G401.6 (cell line): ENCODE measurements around the gene LSM8.
"Not testable (repeated sequence)": the region's sequence is repeated elsewhere in the genome, so short reads cannot be mapped to it uniquely, and the experiment has no call there.

Source experiments
- FAIRE-seq: peaks from 2 replicates; lab custom pipeline; 2012; peaks lifted over from hg19 to GRCh38; lab: Jason Lieb, UNC

The LSM8 gene

DNA sequence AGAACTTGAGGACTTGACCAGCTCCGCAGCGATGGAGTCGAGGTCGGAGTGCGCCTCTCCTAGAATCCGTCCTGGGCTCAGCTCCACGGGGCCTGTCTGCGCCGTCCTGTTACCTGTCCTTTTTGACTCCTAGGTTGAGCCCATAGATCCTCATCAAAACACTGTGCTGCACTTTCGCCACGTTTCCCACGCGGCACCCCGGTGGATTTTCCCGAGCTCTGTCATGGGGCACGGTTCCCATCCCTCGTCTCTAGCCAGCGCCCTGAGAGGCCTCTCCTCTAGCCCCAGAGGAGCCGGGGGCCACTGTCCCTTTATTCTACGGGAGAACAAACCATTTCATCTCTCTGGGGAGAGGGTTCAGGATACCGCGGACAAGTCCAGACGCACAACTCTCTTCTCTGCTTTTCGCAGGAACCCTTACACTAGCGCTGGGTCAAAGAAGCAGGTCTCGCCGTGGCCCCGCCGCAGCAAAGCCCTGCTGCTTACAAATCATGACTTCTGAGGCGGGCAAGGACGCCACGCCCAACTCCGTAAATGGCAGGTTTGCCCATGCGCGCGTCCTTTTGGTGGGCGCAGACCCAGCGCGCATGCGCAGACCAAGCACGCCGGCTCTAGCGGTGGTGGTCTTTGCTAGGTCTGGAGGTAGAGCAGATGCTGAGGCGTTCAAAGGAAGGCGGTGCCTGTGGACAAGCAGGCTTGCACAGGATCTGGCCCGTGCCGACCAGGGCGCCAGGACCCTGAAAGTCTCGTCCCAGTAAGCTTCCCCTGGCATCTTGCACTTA is 30.3 kb downstream of the LSM8 start:
- no peak for FAIRE-seq

DNA sequence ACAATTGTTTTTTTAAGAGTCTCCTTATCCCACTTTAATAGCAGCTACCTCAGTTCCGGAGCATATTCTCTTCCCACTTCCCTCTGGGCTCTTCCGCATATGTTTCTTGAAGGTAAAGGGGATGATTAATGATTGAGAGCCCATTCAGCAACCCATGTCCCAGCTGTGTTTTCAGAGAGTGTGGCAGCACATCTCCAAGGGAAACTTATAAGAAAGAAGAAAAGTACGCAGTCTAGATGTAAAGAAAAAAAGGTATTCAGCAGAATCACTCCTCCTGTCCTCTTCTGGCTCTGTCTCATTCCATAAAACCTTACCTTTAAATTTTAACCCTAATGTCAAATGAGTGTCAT is 30.8 kb downstream of the LSM8 start:
- FAIRE-seq, result no peak

DNA sequence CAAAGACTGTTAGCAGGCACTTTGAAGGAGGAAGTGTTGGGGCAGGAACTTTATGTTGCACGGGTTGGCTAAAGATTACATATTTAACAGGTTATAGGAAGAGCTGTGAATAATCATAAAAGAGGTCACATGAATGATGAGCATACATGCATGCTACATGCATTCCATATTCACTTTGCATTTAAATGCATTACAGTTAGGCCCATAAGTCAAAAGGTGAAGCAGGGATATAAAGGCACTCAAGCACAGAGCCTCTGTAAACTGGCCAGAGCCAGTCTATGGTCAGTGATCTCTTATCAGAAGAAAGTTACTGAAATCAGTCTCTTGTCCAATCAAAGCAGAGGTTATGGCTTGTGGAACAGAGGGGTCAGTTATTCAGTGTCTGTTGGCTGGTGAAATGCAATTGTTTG is 33.3 kb downstream of the LSM8 start:
- no peak for FAIRE-seq

DNA sequence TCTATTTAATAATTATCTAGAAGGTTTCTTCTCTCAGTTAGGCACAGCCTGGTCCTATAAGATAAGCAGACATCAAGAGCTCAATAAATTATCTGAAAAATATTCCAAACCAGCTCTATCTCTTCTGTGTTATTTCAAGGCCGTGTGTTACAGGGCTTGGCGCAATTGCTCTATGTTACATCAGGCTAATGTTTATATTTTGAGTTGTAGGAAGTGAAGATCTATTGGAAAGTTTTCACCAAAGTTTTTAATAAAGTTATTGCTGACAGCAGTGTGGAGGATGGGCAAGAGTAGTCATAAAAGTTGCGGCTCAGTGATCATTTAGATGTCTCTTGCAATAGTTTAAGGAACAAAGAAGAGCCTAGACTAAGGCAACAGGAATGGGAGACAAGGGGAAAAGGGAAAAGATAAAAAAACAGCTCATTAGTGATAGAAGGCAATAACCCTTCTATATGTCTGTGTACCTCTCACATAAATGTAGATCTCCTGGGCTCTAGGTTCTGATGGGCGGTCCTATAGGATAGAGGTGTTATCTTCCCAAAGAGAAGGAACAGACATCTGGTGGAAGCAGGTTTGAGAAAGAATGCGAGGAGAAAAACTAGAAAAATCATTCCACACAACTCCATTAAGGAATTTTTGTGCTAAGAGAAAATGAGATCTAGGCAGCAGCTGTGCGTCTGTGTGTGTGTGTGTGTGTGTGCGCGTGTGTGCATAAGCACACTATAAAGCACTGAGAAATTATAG is 34.6 kb downstream of the LSM8 start:
- no peak for FAIRE-seq

DNA sequence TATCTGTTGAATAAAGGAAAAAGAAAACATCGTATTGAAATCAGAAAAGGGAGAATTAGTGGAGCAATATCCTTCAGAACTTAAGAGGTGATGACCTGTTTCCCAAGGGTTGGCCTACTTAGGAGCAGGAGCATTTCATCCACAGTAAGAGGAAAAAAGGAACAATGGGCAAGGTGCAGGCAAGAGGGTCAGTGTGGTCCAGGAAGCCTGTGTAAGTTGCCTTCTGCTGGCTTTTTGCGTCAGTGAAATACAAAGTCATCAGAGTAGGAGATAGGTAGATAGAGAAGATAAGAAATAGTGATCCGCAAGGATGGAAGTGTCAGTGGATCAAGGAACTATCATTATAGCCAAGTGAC is 35.2 kb downstream of the LSM8 start:
- no peak for FAIRE-seq

DNA sequence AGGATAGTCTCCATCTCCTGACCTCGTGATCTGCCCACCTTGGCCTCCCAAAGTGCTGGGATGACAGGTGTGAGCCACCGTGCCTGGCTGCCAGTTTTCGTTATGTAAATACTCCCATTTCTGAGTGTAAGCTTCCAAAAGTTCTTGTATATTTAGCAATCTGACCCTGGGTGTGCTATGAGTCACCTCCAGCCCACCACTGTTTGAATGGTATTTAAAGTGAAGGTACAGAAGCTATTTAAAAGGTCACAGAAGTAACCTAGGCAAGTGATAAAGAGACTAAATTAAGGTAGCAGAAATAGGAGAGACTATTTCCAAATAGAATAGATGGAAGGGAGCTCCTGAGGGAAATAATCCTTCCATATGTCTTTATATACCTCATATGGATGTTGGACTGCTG is 36.6 kb downstream of the LSM8 start:
- no peak for FAIRE-seq

DNA sequence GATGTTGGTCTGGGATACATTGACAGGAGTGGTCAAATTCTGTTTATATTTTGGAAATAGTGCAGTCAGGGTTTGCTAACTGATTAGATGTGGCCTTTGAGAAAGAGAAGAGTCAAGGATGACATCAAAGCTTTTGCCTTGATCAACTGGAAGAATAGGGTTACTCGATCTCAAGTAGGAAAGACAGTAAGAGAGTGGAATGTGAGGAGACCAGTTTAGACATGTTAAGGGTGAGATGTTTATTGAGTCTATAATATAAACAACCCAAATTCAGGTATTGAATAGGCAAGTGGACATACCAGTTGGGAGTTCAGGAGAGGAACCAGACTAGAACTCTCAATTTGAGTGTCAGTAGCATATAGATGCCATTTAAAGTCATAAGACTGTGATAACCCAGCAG is 38.6 kb downstream of the LSM8 start:
- FAIRE-seq, result no peak

DNA sequence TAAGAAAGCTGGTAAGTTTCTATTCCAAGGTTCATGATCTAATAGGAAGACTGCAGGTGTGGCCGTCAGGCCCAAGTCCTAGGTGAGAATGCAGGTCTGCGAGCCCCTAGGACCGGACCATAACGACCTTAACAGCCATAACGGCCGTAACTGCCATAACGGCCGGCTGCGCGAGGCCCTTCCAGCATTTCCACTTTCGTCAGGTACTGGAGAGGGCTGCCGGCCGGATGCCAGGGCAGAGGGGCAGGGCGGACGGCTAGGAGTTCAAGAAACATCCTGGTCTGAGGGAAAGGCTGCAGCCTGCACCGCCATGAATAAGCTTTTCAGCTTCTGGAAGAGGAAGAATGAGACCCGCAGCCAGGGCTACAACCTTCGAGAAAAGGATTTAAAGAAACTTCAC is 40.6 kb downstream of the LSM8 start, which contains the start of gene ANKRD7:
Gene ANKRD7 (plus strand): TSS at position 184 of the 400 bp plus-strand sequence. CDS start 127 bp downstream, at position 311.
- no peak for FAIRE-seq

DNA sequence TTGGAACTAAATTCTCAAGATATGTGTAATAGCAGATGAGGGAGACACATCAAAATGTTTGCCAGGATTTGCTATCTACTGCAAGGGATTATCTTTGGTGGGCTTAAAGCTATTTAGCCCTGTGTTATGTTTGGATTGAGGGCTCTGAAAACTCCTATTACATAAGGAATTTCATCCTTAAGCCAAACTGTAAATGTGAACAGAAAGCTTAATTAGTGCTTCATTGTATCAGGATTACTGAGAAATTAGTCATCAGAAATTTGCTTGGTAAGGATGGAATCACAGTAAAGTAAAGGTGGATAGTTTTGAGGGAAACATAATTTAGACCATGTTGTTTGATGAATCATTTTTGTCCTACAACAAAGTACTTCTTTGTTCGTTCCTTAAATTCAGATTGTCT is 48.9 kb downstream of the LSM8 start:
- no peak for FAIRE-seq

DNA sequence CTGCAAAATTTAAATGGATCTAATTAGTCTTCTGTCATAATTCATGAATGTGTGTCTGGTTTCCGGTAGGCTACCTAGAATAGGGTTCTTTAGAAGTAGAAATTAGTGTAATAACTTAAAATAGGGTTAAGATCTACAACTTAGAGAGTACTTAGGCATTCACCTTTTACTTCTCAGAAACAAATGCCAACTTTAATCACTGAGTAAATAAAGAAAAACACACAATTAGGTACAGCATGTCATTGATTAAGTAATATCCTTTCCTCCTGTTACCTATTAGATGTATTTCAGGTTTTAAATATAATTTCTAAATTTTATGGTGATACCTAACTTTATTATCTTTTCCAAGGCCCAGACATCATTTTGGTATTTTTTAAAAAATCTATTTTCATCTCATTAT is 49.8 kb downstream of the LSM8 start:
- no peak for FAIRE-seq

DNA sequence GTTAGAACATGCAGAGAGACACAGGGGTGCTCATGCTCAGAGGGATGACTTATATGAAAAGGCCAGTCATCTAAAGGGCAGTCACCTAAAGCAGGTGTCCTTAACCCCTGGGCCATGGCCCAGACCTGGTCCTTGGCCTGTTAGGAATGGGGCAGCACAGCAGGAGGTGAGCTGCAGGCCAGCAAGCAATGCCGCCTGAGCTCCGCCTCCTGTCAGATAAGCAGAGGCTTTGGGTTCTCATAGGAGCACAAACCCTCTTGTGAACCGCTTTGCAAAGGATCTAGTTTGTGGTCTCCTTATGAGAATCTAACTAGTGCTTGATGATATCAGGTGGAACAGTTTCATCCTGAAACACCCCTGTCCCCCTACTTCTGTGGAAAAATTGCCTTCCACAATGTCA is 55.0 kb downstream of the LSM8 start:
- no peak for FAIRE-seq

DNA sequence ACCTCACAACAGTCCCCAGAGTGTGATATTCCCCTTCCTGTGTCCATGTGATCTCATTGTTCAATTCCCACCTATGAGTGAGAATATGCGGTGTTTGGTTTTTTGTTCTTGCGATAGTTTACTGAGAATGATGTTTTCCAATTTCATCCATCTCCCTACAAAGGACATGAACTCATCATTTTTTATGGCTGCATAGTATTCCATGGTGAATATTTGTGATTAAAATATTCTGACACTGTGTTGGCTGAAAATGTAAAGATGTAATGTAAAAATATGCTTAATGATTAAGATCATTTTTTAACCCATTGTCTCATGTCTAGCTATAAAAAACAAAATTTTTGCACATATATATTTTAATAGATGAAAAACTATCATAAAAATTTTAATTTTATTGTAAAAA is 56.4 kb downstream of the LSM8 start:
- not testable (repeated sequence) for FAIRE-seq
